ENCODE measurements around the gene SERPINA1. TPM values are rescaled to one million over a fixed set of nuclear protein-coding genes. Genes with fewer than 3 reads are reported as not detected.
A peak's percentile ranks its signal among the peaks of the same experiment; 100 is the strongest.
"Not testable (repeated sequence)": the region's sequence is repeated elsewhere in the genome, so short reads cannot be mapped to it uniquely, and the experiment has no call there.

The SERPINA1 gene
- total RNA-seq, 1 experiment from 2014 or later = 0.92 TPM

- DNase-seq (ENCODE audit: low read depth, low spot score) = no peak
- in situ Hi-C loops (cut with HindIII; ENCODE audit: low pct_unique_long_range_greater_than_20kb, low sequenced_read_pairs) = no loop called here
Observed at GRCh38 chr14:94364964-94365363, 23.4 kb downstream of the SERPINA1 start.

GRCh38 chr14:94364037-94364436 is 24.4 kb downstream of the SERPINA1 start:
- in situ Hi-C loops (cut with HindIII; ENCODE audit: low pct_unique_long_range_greater_than_20kb, low sequenced_read_pairs) = no loop called here
- no peak for DNase-seq (ENCODE audit: low read depth, low spot score)

- DNase-seq (ENCODE audit: low read depth, low spot score) = no peak
- in situ Hi-C loops (cut with HindIII; ENCODE audit: low pct_unique_long_range_greater_than_20kb, low sequenced_read_pairs) = no loop called here
Observed at GRCh38 chr14:94363151-94363624, 25.2 kb downstream of the SERPINA1 start.

- DNase-seq (ENCODE audit: low read depth, low spot score) = no peak
- in situ Hi-C loops (cut with HindIII; ENCODE audit: low pct_unique_long_range_greater_than_20kb, low sequenced_read_pairs) = no loop called here
Observed at GRCh38 chr14:94362614-94363133, 25.7 kb downstream of the SERPINA1 start.

- in situ Hi-C loops (cut with HindIII; ENCODE audit: low pct_unique_long_range_greater_than_20kb, low sequenced_read_pairs) = no loop called here
- no peak for DNase-seq (ENCODE audit: low read depth, low spot score)
Observed at GRCh38 chr14:94361682-94362081, 26.7 kb downstream of the SERPINA1 start.

GRCh38 chr14:94360945-94361565 is 27.3 kb downstream of the SERPINA1 start:
- DNase-seq (ENCODE audit: low read depth, low spot score) = no peak

GRCh38 chr14:94357166-94357565 is 31.2 kb downstream of the SERPINA1 start:
- in situ Hi-C loops (cut with HindIII; ENCODE audit: low pct_unique_long_range_greater_than_20kb, low sequenced_read_pairs) = no loop called here
- DNase-seq (ENCODE audit: low read depth, low spot score) = no peak

More at GRCh38 chr14:94360945-94361565, 27.3 kb downstream of the SERPINA1 start:
- in situ Hi-C loops (cut with HindIII; ENCODE audit: low pct_unique_long_range_greater_than_20kb, low sequenced_read_pairs) = no loop called here

- no peak for DNase-seq (ENCODE audit: low read depth, low spot score)
- in situ Hi-C loops (cut with HindIII; ENCODE audit: low pct_unique_long_range_greater_than_20kb, low sequenced_read_pairs) = no loop called here
Observed at GRCh38 chr14:94356379-94357056, 31.9 kb downstream of the SERPINA1 start.

GRCh38 chr14:94355191-94355794 is 33.1 kb downstream of the SERPINA1 start:
- in situ Hi-C loops (cut with HindIII; ENCODE audit: low pct_unique_long_range_greater_than_20kb, low sequenced_read_pairs) = no loop called here
- DNase-seq (ENCODE audit: low read depth, low spot score) = peak; percentile 70

GRCh38 chr14:94354638-94355185 is 33.7 kb downstream of the SERPINA1 start:
- no peak for DNase-seq (ENCODE audit: low read depth, low spot score)
- in situ Hi-C loops (cut with HindIII; ENCODE audit: low pct_unique_long_range_greater_than_20kb, low sequenced_read_pairs) = no loop called here

- in situ Hi-C loops (cut with HindIII; ENCODE audit: low pct_unique_long_range_greater_than_20kb, low sequenced_read_pairs); DNase-seq (ENCODE audit: low read depth, low spot score): not testable (repeated sequence)
Observed at GRCh38 chr14:94354190-94354589, 34.2 kb downstream of the SERPINA1 start.

- in situ Hi-C loops (cut with HindIII; ENCODE audit: low pct_unique_long_range_greater_than_20kb, low sequenced_read_pairs) = no loop called here
- DNase-seq (ENCODE audit: low read depth, low spot score) = no peak
Observed at GRCh38 chr14:94349276-94349675, 39.1 kb downstream of the SERPINA1 start.

- in situ Hi-C loops (cut with HindIII; ENCODE audit: low pct_unique_long_range_greater_than_20kb, low sequenced_read_pairs) = no loop called here
- no peak for DNase-seq (ENCODE audit: low read depth, low spot score)
Observed at GRCh38 chr14:94348836-94349235, 39.6 kb downstream of the SERPINA1 start.

GRCh38 chr14:94346841-94347240 is 41.6 kb downstream of the SERPINA1 start:
- in situ Hi-C loops (cut with HindIII; ENCODE audit: low pct_unique_long_range_greater_than_20kb, low sequenced_read_pairs) = no loop called here
- no peak for DNase-seq (ENCODE audit: low read depth, low spot score)

GRCh38 chr14:94346065-94346786 is 42.2 kb downstream of the SERPINA1 start:
- in situ Hi-C loops (cut with HindIII; ENCODE audit: low pct_unique_long_range_greater_than_20kb, low sequenced_read_pairs); DNase-seq (ENCODE audit: low read depth, low spot score): not testable (repeated sequence)

- peak; percentile 30 for DNase-seq (ENCODE audit: low read depth, low spot score)
Observed at GRCh38 chr14:94345344-94346064, 42.9 kb downstream of the SERPINA1 start.

GRCh38 chr14:94344389-94344788 is 44.0 kb downstream of the SERPINA1 start:
- DNase-seq (ENCODE audit: low read depth, low spot score) = no peak
- in situ Hi-C loops (cut with HindIII; ENCODE audit: low pct_unique_long_range_greater_than_20kb, low sequenced_read_pairs) = no loop called here

More at GRCh38 chr14:94345344-94346064, 42.9 kb downstream of the SERPINA1 start:
- in situ Hi-C loops (cut with HindIII; ENCODE audit: low pct_unique_long_range_greater_than_20kb, low sequenced_read_pairs) = no loop called here
